HG02588 (cell line): ENCODE measurements around the gene HMX1.

Experiments
- ATAC-seq: cut with Tn5 transposase; IDR thresholded peaks from one replicate; pipeline ENCODE4 v1.9.1; 2021; ENCODE audit warnings: mild to moderate bottlenecking, moderate library complexity; ENCODE audit not compliant: unreplicated experiment

HMX1 gene

DNA sequence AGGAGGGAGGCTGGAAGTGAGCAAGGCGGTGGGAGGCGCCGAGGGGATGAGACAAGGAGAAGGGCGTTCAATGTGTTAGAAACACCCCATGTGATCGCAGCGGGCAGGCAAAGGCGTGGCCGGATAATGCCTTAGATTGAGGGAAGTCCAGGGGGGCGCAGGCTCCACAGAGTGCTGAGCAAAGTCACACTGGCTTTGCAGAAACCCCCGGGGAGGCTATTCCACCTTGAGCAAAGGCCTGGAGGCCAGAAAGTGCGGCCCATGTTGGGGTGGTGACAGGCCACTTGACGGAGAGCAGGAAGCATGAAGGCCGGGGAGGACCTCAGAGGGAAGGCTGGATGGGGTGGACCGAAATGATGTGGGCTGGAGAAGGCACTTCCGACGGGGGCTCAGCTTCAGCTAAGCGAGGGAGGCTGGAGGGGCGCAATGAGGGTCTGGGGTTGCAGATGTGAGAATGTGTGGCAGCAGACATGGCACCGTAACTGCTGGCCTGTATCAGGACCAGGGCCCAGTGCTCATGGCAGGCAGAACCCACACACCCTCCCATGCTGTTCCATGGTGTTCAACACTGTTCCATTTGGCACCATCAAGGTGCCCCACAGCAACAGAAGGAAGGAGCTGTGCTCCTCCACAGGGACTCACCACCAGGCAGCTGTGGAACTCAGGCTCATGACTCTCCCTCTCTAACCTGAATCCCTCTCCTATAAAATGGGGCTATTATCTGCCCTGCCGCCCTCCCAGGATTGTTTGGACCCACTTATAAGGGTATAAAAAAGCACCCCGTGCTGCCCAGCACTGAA is 50.3 kb downstream of the HMX1 start:
- ATAC-seq, result no peak

DNA sequence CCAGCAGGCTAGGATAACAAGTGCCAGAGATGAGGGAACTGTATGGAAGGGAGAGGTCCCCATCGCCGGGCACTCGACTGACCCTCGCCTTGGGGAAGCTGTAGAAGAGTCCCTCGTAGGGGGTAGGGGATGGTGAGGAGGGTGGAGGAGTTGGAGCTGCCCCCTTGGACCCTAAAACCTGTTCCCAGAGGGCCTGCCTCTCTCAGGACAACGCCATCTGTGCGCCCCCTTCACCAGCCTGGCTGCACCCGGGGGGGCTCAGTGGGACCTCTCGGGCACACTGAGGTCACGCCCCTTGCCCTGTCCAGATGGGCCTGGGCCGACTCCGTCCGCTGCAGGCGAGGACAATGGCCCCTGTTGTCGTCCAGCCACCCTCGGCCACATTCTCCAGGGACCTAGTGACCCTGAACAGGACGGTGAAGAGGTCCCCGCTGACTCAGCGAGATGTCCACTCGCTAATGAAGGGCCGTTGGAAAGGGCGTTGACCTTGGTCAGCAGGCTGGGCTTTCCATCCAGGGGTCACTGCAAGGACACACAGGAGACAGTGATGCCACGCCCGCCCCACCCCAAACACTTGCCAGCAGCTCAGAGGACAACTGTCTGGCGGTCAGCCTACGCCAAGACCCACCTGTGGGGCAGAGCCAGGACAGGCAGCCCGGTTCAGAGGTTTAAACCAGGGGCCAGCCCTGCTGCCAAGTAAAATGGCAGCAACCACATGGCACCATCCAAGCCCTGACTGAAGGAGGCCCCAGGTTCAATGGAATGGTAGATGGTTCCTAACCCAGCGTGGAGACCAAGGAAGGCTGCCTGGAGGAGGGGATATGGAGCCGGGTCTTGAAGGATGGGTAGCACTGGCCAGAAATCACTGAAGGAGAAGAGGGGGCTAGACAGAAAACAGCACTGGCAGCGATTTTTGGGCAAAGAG is 51.2 kb downstream of the HMX1 start:
- no peak for ATAC-seq

DNA sequence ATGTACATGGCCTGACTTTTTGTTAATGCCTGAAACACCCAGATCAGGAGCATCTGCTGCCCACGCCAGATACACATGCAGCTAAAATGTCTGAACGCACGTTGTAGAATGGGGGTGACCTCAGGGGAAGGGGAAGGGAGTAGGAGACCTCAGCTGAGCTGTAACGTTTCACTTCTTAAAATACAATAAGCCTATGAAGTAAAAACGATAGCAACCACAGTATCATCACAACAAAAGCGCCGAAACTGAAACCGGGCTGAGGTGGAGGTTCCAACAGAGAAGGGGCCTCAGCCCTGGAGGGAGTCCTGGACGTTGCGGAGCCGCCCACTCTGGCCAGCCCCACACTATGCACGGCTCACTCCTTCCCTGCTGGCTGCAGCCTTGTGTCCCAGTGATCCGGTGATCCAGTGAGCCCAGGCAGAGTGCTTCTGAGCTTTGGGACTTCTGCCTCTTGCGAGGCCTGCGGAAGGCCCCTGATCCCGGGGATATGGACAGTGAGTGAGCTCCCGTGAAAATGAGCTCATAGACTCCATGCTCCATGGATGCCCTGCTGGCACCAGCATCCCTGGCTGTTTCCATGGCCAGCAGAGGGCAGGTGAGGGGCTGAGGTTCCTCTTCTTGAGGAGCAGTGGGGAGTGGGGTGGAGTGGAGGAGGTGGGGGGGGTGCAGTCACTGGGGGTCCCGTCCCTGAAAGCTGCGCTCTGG is 52.0 kb downstream of the HMX1 start:
- no peak for ATAC-seq

DNA sequence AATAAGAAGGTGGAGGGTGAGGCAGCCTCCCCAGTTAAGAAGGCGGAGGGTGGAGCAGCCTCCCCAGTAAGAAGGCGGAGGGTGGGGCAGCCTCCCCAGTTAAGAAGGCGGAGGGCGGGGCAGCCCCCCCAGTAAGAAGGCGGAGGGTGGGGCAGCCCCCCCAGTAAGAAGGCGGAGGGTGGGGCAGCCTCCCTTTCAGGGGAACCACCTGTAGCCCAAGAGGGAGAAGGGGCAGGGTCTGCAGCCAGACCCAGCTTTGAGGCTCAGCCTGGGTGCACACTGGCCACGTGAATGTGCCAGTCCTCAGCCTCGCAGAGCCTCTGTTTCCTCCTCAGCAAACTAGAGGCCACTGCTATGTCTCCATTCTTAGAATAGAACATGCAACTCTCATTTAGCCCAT is 52.6 kb downstream of the HMX1 start:
- ATAC-seq, result no peak

DNA sequence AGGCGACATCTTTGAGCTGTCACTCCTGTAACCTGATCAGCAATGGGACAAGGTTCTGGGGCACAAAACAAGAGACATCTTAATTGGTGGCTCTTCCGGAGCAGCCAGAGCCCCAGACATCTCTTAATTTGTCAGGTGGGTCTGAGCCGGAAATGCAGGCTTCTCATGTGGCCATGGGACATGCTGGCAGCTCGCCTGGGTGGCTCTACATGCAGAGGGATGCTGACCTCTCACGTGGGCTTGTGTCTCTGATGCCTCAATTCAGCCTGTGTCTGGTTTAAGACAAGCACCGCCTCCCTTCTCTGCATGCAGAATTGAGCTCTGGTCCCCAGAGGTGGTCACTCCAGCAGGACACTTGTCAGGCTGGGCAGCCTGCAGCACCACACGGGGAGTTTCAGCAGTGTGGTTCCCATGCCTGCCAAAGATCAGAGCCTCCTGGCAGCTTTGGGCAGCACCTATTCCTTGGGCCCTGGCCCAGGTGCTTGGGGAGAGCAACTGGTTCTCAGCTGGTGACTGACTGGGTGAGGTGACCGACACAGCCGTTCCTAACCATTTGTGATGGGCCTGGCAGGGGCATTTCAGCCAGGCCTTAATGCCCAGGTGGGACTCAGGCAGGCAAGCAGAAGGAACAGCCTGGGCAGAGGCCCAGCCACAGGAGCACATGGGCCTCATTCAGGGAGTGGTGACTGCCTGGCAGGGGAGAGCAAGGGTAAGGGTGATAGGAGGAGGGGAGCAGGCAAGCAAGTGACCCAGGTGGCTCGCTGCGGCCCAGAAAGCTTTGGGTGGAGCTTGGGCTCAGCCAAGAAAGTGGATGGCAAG is 53.4 kb downstream of the HMX1 start:
- no peak for ATAC-seq

DNA sequence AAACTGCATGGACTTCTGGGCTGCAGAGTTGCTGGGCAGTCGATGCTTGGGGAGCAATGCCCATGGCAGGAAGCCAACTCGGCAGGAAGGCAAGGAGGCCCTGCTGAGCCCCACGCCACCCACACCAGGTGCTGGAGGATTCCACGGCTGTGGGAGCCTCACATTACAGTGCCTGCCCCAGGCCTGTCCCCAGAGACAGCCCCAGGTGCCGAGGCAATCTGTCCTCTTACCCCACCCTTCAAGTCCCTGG is 53.9 kb downstream of the HMX1 start:
- no peak for ATAC-seq

DNA sequence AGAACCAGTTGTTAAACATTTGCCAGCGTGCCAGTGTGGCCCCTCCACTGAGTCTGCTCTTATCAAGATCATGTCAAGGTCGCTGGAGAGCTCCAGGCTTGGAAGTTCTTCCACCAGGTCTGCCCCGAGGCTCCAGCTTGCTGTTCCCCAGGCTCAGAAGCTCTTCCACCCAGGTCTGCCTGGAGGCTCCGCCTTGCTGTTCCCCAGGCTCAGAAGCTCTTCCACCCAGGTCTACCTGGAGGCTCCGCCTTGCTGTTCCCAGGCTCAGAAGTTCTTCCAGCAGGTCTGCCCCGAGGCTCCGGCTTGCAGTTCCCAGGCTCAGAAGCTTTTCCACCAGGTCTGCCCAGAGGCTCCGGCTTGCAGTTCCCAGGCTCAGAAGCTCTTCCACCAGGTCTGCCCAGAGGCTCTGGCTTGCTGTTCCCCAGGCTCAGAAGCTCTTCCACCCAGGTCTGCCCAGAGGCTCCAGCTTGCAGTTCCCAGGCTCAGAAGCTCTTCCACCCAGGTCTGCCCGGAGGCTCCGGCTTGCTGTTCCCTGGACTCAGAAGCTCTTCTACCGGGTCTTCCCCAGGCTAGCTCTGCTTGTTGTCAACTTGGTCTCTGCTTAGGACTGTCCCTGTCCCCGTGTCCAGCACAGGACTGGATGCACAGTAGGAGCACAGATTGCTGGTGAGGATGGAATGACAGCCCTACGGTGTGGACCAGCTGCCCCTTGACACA is 54.4 kb downstream of the HMX1 start:
- ATAC-seq, result no peak
